NCI-H2196 treated with DMSO at 0.1 percent for 48 hours (cell line): Measurements from ENCODE around the gene RUFY4.

Experiments
- DNase-seq: peaks from one replicate; lab custom pipeline; 2025; ENCODE audit not compliant: unreplicated experiment; lab: John Stamatoyannopoulos, UW

The RUFY4 gene

GRCh38 chr2:218059289-218059688, 9.8 kb upstream of the RUFY4 start:
- DNase-seq = no peak

GRCh38 chr2:218060118-218060517, 8.9 kb upstream of the RUFY4 start:
- DNase-seq = no peak

GRCh38 chr2:218060950-218061660, 7.9 kb upstream of the RUFY4 start:
- no peak for DNase-seq

- no peak for DNase-seq
Observed at GRCh38 chr2:218063486-218063885, 5.6 kb upstream of the RUFY4 start.

GRCh38 chr2:218063896-218064295, 5.2 kb upstream of the RUFY4 start:
- no peak for DNase-seq

GRCh38 chr2:218065239-218066006, 3.6 kb upstream of the RUFY4 start:
- DNase-seq = no peak

- DNase-seq = no peak
Observed at GRCh38 chr2:218066926-218067515, 2.0 kb upstream of the RUFY4 start.

- no peak for DNase-seq
Observed at GRCh38 chr2:218067523-218067922, 1.5 kb upstream of the RUFY4 start.

- no peak for DNase-seq
Observed at GRCh38 chr2:218069606-218070300, 700 bp downstream of the RUFY4 start.

GRCh38 chr2:218070587-218070986, 1.5 kb downstream of the RUFY4 start:
- DNase-seq = no peak

- DNase-seq = no peak
Observed at GRCh38 chr2:218071218-218071937, 2.3 kb downstream of the RUFY4 start.

GRCh38 chr2:218072002-218072401, 2.9 kb downstream of the RUFY4 start:
- no peak for DNase-seq

- no peak for DNase-seq
Observed at GRCh38 chr2:218072478-218073024, 3.5 kb downstream of the RUFY4 start.

GRCh38 chr2:218073185-218073584, 4.1 kb downstream of the RUFY4 start:
- no peak for DNase-seq

- no peak for DNase-seq
Observed at GRCh38 chr2:218074031-218074430, 5.0 kb downstream of the RUFY4 start.

GRCh38 chr2:218075975-218076811, 7.1 kb downstream of the RUFY4 start:
- no peak for DNase-seq

- no peak for DNase-seq
Observed at GRCh38 chr2:218077464-218078216, 8.6 kb downstream of the RUFY4 start.

GRCh38 chr2:218079943-218080913, 11.2 kb downstream of the RUFY4 start:
- DNase-seq = no peak
